ENCODE measurements around the gene SPRED3. TPM values are rescaled to one million over a fixed set of nuclear protein-coding genes. Genes with fewer than 3 reads are reported as not detected.

Gene SPRED3
- total RNA-seq, 4 donors from 2014 or later, result 0.46 to 0.83 (median 0.59) TPM

- Histone ChIP-seq H3K27me3 (no peaks in the 10 kb centered on the region), H3K36me3 (peaks cover 8 to 47% (median 44%) of the 10 kb centered on the region in 4 donors), H3K9me3 (no peaks in the 10 kb centered on the region), H3K4me3 (peak overlapping the region; percentile 87 to 90 (median 90)), H3K4me1 (peaks cover 23 to 38% (median 31%) of the 10 kb centered on the region in 4 donors), H3K27ac (replicated peaks in 1 of 4) (peak overlapping the region in 1 of 4 donors; percentile 92)
- no peak for DNase-seq (ENCODE audit: extremely low spot score)
- TF ChIP-seq CTCF (IDR thresholded peaks at IDR 0.05), result no peak
- peak; percentile 15 for TF ChIP-seq POLR2A (IDR thresholded peaks at IDR 0.05; ENCODE audit: low read depth)
- 85% methylated on average over 5 of the region's 5 CpGs for WGBS
- intact Hi-C loops (cut with DNase I), result loop anchor here (2.0 kb wide), 1 partner anchor 39 kb away; no protein-coding TSS in a partner anchor
Observed at GRCh38 chr19:38375748-38376147, 12.7 kb upstream of the SPRED3 start.

- peaks cover 0 to 6% (median 0%) of the 10 kb centered on the region in 4 donors for H3K27me3 ChIP-seq
- 86% methylated on average over 3 of the region's 3 CpGs for WGBS
- peak overlapping the region in 1 of 4 donors; percentile 90 for H3K4me3 ChIP-seq
- H3K4me1 ChIP-seq, result peaks cover 23 to 38% (median 31%) of the 10 kb centered on the region in 4 donors
- no peaks in the 10 kb centered on the region for H3K9me3 ChIP-seq
- intact Hi-C loops (cut with DNase I), result no loop called here
- no peak overlapping the region for H3K27ac ChIP-seq (replicated peaks in 1 of 4)
- no peak for DNase-seq (ENCODE audit: extremely low spot score)
- TF ChIP-seq POLR2AphosphoS5 (IDR thresholded peaks at IDR 0.05) (no peak), POLR2A (IDR thresholded peaks at IDR 0.05; ENCODE audit: low read depth) (no peak), CTCF (IDR thresholded peaks at IDR 0.05) (no peak), EP300 (IDR thresholded peaks at IDR 0.05) (no peak)
- peaks cover 16 to 55% (median 53%) of the 10 kb centered on the region in 4 donors for H3K36me3 ChIP-seq
Observed at GRCh38 chr19:38376576-38376975, 11.9 kb upstream of the SPRED3 start.

GRCh38 chr19:38377052-38377451 is 11.4 kb upstream of the SPRED3 start:
- no peak overlapping the region for H3K27ac ChIP-seq (replicated peaks in 1 of 4)
- peaks cover 23 to 38% (median 31%) of the 10 kb centered on the region in 4 donors for H3K4me1 ChIP-seq
- 91% methylated on average over 4 of the region's 4 CpGs for WGBS
- H3K9me3 ChIP-seq, result no peaks in the 10 kb centered on the region
- H3K4me3 ChIP-seq, result no peak overlapping the region
- peaks cover 19 to 60% (median 57%) of the 10 kb centered on the region in 4 donors for H3K36me3 ChIP-seq
- intact Hi-C loops (cut with DNase I), result no loop called here
- H3K27me3 ChIP-seq, result peaks cover 0 to 11% (median 0%) of the 10 kb centered on the region in 4 donors
- TF ChIP-seq EP300 (IDR thresholded peaks at IDR 0.05), result no peak
- no peak for DNase-seq (ENCODE audit: extremely low spot score)

GRCh38 chr19:38378866-38379265 is 9.6 kb upstream of the SPRED3 start:
- whole genome bisulfite sequencing, result 97% methylated on average over 9 of the region's 10 CpGs

GRCh38 chr19:38381138-38381537 is 7.4 kb upstream of the SPRED3 start:
- H3K9me3 ChIP-seq, result no peaks in the 10 kb centered on the region
- intact Hi-C loops (cut with DNase I), result no loop called here
- H3K27ac ChIP-seq (replicated peaks in 1 of 4), result no peak overlapping the region
- H3K4me1 ChIP-seq, result peaks cover 14 to 27% (median 21%) of the 10 kb centered on the region in 4 donors
- DNase-seq (ENCODE audit: extremely low spot score), result no peak
- no peak overlapping the region for H3K4me3 ChIP-seq
- WGBS, result 95% methylated on average over 9 of the region's 9 CpGs
- TF ChIP-seq POLR2AphosphoS5 (IDR thresholded peaks at IDR 0.05), result no peak
- TF ChIP-seq CTCF (IDR thresholded peaks at IDR 0.05), result no peak
- TF ChIP-seq EP300 (IDR thresholded peaks at IDR 0.05), result no peak
- TF ChIP-seq POLR2A (IDR thresholded peaks at IDR 0.05; ENCODE audit: low read depth), result no peak
- peaks cover 43 to 99% (median 97%) of the 10 kb centered on the region in 4 donors for H3K36me3 ChIP-seq
- H3K27me3 ChIP-seq, result peaks cover 0 to 51% (median 0%) of the 10 kb centered on the region in 4 donors

More at GRCh38 chr19:38378866-38379265, 9.6 kb upstream of the SPRED3 start:
- Histone ChIP-seq H3K36me3 (peaks cover 35 to 78% (median 76%) of the 10 kb centered on the region in 4 donors), H3K9me3 (no peaks in the 10 kb centered on the region), H3K4me1 (peaks cover 23 to 36% (median 29%) of the 10 kb centered on the region in 4 donors), H3K27me3 (peaks cover 0 to 28% (median 0%) of the 10 kb centered on the region in 4 donors), H3K27ac (replicated peaks in 1 of 4) (no peak overlapping the region), H3K4me3 (no peak overlapping the region)
- intact Hi-C loops (cut with DNase I), result no loop called here
- no peak for DNase-seq (ENCODE audit: extremely low spot score)
- TF ChIP-seq POLR2AphosphoS5 (IDR thresholded peaks at IDR 0.05) (no peak), EP300 (IDR thresholded peaks at IDR 0.05) (no peak), CTCF (IDR thresholded peaks at IDR 0.05) (no peak), POLR2A (IDR thresholded peaks at IDR 0.05; ENCODE audit: low read depth) (no peak)

Data from esophagus muscularis mucosa (tissue), 4 donors.